Fibroblast of lung (primary cell): ENCODE data around the gene CHST13. TPM values are rescaled to one million over a fixed set of nuclear protein-coding genes. Genes with fewer than 3 reads are reported as not detected.

Experiments
- DNase-seq, 2 donors: peaks; one replicate each; pipeline versions ENCODE4 v3.0.0 to v3.0.0-alpha.2; 2010; ENCODE audit warnings: low read depth in 2 of 2
- H2AFZ ChIP-seq: 2 replicates; pipeline ENCODE4 v1.5.1; 2012; ENCODE audit warnings: low read length, control low read depth, inconsistent platforms
- H3K27ac ChIP-seq: 2 replicates; pipeline ENCODE4 v1.5.1; 2011; ENCODE audit warnings: low read length, control low read depth; ENCODE audit not compliant: insufficient read depth
- H3K27me3 ChIP-seq: 2 replicates; pipeline ENCODE4 v1.5.1; 2011; ENCODE audit warnings: mild to moderate bottlenecking, low read length; ENCODE audit not compliant: control insufficient read depth, insufficient read depth
- H3K36me3 ChIP-seq: 2 replicates; pipeline ENCODE4 v1.5.1; 2011; ENCODE audit warnings: low read length; ENCODE audit not compliant: control insufficient read depth, insufficient read depth
- H3K4me1 ChIP-seq: 2 replicates; pipeline ENCODE4 v1.5.1; 2011; ENCODE audit warnings: low read length; ENCODE audit not compliant: control insufficient read depth, insufficient read depth; ENCODE audit errors: extremely low read depth
- H3K4me2 ChIP-seq: 2 replicates; pipeline ENCODE4 v1.5.1; 2011; ENCODE audit warnings: low read length, control low read depth; ENCODE audit not compliant: insufficient read depth; ENCODE audit errors: extremely low read depth
- H3K4me3 ChIP-seq, 4 experiments: fragments of 200-600 bp in 1 of 4; sonication (generic) in 1 of 4; replicated peaks in 1 of 4; 2 replicates each; pipeline ENCODE4 v1.5.1; 2011 to 2016; ENCODE audit warnings: low read length in 4 of 4, low read depth in 3 of 4, mild to moderate bottlenecking in 3 of 4, control low read depth in 2 of 4, inconsistent platforms in 1 of 4, mixed read lengths in 1 of 4; ENCODE audit not compliant: insufficient read depth in 1 of 4; ENCODE audit errors: control extremely low read depth in 1 of 4
- H3K79me2 ChIP-seq: 2 replicates; pipeline ENCODE4 v1.5.1; 2012; ENCODE audit warnings: mild to moderate bottlenecking, low read length, inconsistent platforms; ENCODE audit not compliant: control insufficient read depth, insufficient read depth
- H3K9ac ChIP-seq: 2 replicates; pipeline ENCODE4 v1.5.1; 2011; ENCODE audit warnings: mild to moderate bottlenecking, low read length, control low read depth; ENCODE audit not compliant: insufficient read depth
- H3K9me3 ChIP-seq: 2 replicates; pipeline ENCODE4 v1.5.1; 2012; ENCODE audit warnings: low read depth, low read length; ENCODE audit not compliant: control insufficient read depth, insufficient read depth
- H4K20me1 ChIP-seq: 2 replicates; pipeline ENCODE4 v1.5.1; 2011; ENCODE audit warnings: low read length; ENCODE audit not compliant: control insufficient read depth, insufficient read depth; ENCODE audit errors: extremely low read depth
- CTCF ChIP-seq, 2 donors: IDR thresholded peaks in 1 of 2; conservative IDR thresholded peaks in 1 of 2; 1 replicate in 1 of 2; 2 replicates in 1 of 2; pipeline ENCODE4 v1.5.1; 2011 to 2012; ENCODE audit warnings: low read length in 2 of 2, control low read depth in 1 of 2, inconsistent platforms in 1 of 2, low read depth in 1 of 2, mild to moderate bottlenecking in 1 of 2
- EZH2 ChIP-seq: IDR thresholded peaks from 2 replicates; pipeline ENCODE4 v1.5.1; 2012; ENCODE audit warnings: low read length, control low read depth, mild to moderate bottlenecking; ENCODE audit errors: missing control alignments
- polyA plus RNA-seq, 2 donors: library from polyadenylated mRNA; depleted of rRNA in 1 of 2; stranded (reverse) in 1 of 2; unstranded in 1 of 2; fragments of >200 nt; gene quantifications; 2 replicates each; pipeline ENCODE4 v1.2.1, GENCODE V29; 2011 to 2012; ENCODE audit warnings: missing spikeins in 1 of 2
- total RNA-seq: library from RNA; depleted of rRNA; stranded (reverse); fragments of >200 nt; gene quantifications from 2 replicates; pipeline ENCODE4 v1.2.1, GENCODE V29; 2014

Gene CHST13
- total and polyA plus RNA-seq, 2 donors (not counting 1 experiment from before 2014, with no cell fraction given) = under 0.01 TPM; not detected in 1

GRCh38 chr3:126480861-126481260 lies 43.1 kb upstream of the CHST13 start:
- no peaks in the 10 kb centered on the region for H3K36me3 ChIP-seq
- no peak overlapping the region for H3K27ac ChIP-seq
- H4K20me1 ChIP-seq = no peaks in the 10 kb centered on the region
- no peak overlapping the region for H3K9ac ChIP-seq
- H3K79me2 ChIP-seq = no peaks in the 10 kb centered on the region
- TF ChIP-seq CTCF (conservative IDR thresholded peaks at IDR 0.05 in 1 of 2, IDR thresholded peaks at IDR 0.05 in 1 of 2; ENCODE audit: low read depth in 1 of 2, low read length in 2 of 2) (no peak), EZH2 (no peak)
- H3K27me3 ChIP-seq = peaks cover 3% of the 10 kb centered on the region
- H3K4me3 ChIP-seq = no peak overlapping the region
- no peak for DNase-seq
- no peak overlapping the region for H3K4me2 ChIP-seq
- no peak overlapping the region for H2AFZ ChIP-seq
- peaks cover 2% of the 10 kb centered on the region for H3K4me1 ChIP-seq
- H3K9me3 ChIP-seq = no peaks in the 10 kb centered on the region

- Histone ChIP-seq H3K9ac (no peak overlapping the region), H3K4me2 (no peak overlapping the region), H3K9me3 (no peaks in the 10 kb centered on the region), H3K79me2 (no peaks in the 10 kb centered on the region), H4K20me1 (no peaks in the 10 kb centered on the region), H3K36me3 (no peaks in the 10 kb centered on the region), H2AFZ (no peak overlapping the region), H3K4me1 (no peaks in the 10 kb centered on the region), H3K27me3 (peaks cover 3% of the 10 kb centered on the region), H3K27ac (no peak overlapping the region), H3K4me3 (no peak overlapping the region)
- no peak for TF ChIP-seq EZH2
- TF ChIP-seq CTCF (conservative IDR thresholded peaks at IDR 0.05 in 1 of 2, IDR thresholded peaks at IDR 0.05 in 1 of 2; ENCODE audit: low read depth in 1 of 2, low read length in 2 of 2) = no peak
- DNase-seq = peak in 1 of 2 donors; percentile 46
These were observed 42.0 kb upstream of the CHST13 start for GRCh38 chr3:126481808-126482502.

- Histone ChIP-seq H3K4me3 (no peak overlapping the region), H3K4me1 (no peaks in the 10 kb centered on the region), H3K79me2 (no peaks in the 10 kb centered on the region), H3K27ac (no peak overlapping the region), H4K20me1 (no peaks in the 10 kb centered on the region), H3K27me3 (peaks cover 3% of the 10 kb centered on the region), H3K36me3 (no peaks in the 10 kb centered on the region), H2AFZ (no peak overlapping the region), H3K9ac (no peak overlapping the region), H3K9me3 (no peaks in the 10 kb centered on the region), H3K4me2 (no peak overlapping the region)
- TF ChIP-seq EZH2 (no peak), CTCF (conservative IDR thresholded peaks at IDR 0.05 in 1 of 2, IDR thresholded peaks at IDR 0.05 in 1 of 2; ENCODE audit: low read depth in 1 of 2, low read length in 2 of 2) (no peak)
- DNase-seq = no peak
These were observed 41.3 kb upstream of the CHST13 start for GRCh38 chr3:126482503-126483255.
